HG02798 (cell line): ENCODE measurements around the gene PCCA.

Experiments used
- ATAC-seq: cut with Tn5 transposase; IDR thresholded peaks from one replicate; pipeline ENCODE4 v1.9.1; 2021; ENCODE audit warnings: mild to moderate bottlenecking; ENCODE audit not compliant: unreplicated experiment, poor library complexity

The PCCA gene

DNA sequence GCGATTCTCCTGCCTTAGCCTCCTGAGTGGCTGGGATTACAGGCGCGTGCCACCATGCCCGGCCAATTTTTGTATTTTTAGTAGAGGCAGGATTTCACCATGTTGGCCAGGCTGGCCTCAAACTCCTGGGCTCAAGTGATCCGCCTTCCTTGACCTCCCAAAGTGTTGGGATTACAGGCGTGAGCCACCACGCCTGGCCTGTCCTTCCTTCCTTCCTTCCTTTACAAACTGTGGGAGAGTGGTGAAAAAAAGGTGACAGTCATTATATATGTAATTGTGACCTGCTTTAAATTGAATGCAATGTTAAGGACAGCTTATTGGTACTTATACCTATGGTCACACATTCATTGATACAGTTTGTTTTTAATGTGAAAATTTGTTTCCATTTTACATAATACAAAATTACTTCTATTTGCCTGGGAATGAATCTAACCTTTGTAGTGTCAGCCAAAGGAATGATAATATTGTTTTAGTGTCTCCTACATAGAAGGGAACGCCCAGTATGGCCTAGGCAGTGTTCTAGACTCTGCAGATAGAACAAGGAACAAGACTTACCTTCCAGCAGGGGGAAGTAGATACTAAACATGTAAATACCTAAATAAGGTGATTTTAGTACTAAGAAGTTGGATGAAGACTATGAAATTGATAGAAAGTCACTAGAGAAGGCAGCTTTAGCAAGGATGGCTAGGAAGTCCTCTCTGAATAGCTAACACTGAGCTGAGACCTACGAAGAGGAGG, 353.4 kb downstream of the PCCA start:
- ATAC-seq: no peak

DNA sequence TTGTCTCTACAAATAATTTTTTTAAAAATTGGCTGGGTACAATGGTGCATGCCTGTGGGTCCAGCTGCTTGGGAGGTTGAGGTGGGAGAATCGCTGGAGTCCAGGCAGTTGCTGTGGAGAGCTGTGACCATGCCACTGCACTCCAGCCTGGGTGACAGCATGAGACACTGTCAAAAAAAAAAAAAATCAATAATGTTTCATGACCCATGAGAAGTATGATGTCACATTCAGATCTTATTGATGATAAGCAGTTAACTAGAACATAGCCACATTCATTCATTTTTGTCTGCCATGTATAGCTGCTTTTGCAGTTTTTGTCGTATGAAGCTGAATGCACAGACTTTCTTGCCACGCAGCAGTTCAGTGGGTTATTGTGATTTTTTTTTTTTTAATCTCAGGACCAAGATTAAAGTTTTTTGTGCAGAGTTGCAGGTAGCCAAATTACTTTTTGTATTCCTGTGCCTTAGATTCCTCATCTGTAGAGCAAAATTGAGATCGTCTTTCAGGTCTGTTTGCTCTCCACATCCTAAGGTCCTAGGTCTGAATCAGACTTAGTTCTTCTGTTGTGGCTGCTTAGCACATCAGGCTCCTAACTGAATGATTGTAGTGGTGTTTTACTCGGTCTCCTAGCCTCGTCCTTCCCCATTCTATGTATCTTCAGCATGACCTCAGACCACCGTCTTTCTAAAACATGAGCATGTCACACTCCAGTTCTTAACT, 354.5 kb downstream of the PCCA start:
- no peak for ATAC-seq

DNA sequence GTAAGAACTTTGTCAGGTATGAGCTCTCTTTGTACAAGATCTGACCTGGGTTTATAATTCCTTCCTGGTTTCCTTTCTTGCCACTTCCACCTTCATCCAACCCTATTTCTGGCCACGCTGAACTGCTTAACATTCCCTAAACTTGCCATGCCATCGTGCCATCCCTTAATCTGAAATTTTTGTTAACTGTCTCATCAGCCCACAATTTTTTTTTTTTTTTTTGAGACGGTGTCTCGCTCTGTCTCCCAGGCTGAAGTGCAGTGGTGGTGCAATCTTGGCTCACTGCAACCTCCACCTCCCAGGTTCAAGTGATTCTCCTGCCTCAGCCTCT, 355.1 kb downstream of the PCCA start:
- ATAC-seq: no peak

DNA sequence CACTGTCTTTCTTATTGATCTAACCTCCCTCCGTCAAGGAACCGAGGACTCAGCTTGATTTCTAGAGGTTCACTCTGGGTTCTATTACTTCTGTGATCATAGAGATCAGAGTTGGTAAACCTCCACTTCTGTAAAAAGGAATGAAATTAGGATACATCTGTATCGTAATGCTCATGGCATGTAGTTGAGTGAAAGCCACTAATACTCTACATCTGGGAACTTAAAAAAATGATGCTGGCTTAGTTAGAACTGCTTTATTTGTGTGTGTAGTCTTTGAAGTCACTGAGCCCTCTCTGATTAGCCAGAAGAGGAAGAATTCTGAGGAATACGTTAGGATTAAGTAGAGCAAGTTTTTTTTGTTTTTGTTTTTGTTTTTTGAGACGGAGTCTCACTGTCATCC, 358.9 kb downstream of the PCCA start:
- no peak for ATAC-seq

DNA sequence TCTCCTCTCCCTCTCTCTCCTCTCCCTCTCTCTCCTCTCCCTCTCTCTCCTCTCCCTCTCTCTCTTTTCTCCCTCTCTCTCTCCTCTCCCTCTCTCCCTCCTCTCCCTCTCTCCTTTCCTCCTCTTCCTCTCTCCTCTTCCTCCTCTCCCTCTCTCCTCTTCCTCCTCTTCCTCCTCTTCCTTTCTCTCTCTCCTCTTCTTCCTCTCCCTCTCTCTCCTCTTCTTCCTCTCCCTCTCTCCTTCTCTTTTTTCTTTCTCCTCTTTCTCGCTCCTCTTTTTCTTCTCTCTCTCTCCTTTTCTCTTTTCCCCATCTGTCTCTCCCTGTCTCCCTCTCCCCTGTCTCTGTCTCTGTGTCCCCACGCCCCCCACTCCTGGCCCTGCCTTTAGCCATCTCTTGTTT, 363.0 kb downstream of the PCCA start:
- ATAC-seq: no peak

DNA sequence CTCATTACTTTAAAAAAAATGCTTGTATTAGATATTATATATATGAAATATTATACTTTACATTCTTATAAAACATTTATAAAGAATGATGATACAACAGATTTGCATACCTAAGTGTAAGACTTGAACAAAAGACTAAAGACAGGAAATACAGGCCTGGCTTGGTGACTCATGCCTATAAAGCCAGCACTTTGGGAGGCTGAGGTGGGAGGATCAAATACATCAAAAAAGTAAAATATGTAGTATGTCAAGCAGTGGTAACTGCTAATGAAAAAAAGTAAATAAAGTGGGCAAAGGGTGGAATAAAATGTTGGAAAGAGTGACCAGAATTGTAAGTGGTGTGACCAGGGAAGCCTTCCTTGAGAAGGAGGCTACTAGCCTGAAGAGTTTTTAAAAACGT, 366.0 kb downstream of the PCCA start:
- no peak for ATAC-seq

DNA sequence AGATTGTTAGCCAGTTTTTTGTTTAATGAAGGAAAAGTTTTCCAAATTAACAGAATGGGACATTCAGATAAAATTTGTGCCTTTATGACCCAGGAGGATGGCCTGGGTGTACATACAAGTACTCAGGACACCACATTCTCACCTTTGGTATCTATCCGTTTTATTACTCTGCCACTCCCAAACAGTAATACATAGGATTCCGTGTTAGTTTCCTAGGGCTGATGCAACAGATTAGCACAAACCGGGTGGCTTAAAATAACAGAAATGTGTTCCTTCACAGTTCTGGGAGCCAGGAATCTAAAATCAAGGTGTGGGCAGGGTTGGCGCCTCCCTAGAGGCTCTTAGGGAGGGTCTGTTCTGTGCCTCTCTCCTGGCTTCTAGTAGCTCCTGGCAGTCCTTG, 369.8 kb downstream of the PCCA start:
- no peak for ATAC-seq

DNA sequence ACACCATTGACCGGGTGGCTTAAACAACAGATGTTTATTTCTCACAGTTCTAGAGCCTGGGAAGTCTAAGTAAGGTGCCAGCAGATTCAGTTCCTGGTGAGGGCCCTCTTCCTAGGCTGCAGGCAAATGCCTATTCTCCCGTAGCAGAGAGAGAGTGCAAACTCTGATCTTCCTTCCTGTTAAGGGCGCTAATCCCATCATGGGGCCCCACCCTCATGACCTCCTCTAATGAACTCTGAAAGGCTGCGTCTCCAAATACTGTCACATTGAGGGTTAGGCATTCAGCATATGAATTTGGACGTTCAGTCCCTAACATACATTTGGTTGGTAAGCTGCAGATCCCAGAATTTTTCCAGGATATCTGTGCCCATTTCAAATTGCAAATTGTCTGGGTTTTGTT, 370.9 kb downstream of the PCCA start:
- no peak for ATAC-seq

DNA sequence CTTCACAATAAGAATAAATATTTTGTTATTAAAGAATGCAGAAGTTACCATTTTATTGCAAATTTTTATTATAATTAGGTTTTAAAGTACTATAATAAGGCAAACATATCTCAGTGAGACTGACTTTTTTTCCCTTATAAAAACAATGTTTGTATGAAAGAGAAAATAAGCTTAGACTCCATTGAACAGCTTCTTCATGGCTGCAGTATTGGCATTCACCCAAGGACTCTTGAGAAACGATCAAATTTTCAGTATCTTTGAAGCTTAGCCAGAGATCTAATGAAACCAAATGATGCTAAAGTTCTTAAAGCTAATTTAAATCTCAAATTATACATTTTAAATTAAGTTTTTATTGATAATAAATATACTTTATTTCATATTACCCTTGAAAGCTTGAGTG, 371.4 kb downstream of the PCCA start:
- no peak for ATAC-seq

DNA sequence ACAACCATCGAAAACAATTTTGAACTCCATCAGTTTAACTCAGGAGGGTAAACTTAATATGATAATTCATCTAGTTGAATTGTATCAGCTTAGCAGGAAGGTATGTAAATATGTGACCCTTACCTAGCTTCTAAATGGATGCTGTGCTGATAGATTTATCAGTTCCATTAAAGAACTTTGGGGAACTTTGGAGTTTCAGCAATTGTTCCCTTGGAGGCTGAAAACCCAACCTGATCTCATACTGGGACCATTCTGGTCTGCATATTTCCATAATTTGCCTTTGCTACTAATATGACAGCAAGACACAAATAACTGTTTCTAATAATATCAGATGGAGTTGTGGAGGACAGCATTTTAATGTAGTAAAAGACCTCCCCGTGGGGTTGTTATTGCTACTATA, 371.9 kb downstream of the PCCA start:
- no peak for ATAC-seq

DNA sequence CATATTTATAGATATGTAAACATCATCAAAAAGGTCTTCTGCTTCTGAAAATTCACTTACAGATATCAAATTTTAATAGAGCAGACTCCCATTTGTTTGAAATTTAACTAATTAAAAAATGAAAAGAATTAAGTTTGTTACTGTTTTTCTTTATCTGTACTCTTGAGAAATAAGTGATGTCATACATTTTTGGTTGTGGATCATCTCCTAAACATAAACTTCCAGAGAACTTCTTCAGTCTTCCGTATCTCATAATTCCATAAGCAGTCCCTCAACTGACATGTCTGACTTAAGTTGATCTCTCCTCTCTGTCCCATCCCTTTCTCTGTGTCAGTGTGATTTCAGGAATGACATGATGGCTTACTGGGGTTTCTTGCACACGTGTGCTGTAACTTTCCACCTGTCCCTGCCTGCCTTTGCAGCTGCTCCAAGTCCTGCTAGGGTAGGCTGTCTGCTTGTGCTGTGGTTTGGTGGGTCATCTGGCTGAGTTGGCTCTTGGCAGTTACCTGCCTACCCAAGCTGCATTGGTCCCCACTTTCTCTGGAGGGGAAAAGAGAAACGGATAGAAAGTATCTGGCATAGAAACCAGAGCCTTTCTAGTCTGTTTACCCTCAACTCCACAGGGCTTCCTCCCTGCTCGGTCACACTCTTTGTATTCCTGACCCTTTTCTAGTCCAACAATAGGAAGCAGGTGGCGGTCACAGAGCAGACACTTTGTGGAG, 372.6 kb downstream of the PCCA start:
- no peak for ATAC-seq

DNA sequence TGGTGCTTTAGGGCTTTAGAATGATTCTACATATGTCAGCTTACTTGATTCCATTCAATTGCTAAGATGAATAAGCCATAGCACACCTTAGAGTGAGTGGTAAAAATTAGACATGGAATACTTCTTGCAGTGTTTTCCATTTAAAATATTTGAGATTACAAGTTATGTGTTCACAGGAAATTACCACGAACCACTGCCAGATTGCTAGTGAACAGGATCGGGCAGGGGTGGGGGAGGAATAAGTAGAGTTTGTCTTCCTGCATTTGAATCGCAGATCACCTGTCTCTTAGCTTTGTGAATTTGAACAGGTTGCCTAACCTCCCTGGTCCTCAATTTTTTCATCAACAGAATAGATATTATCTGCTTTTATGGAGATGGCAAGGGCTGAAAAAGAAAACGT, 375.1 kb downstream of the PCCA start:
- ATAC-seq: no peak

DNA sequence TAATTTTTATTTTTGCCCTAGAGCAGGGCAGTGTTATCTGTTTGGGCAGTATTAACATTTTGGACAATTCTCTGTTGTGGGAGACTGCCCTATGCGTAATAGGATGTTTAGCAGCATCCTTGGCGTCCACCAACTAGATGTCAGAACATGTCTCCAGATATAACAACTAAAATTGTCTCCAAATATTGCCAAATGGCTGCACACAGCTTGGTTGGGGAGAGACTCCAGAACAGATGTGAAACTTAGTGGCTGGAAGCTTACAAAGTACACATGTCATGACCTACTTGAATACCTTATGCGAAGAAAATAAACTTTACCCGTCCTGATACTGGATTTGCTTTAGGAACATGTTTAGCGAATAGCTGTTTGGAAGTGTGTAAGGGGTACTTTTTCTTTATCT, 376.7 kb downstream of the PCCA start:
- no peak for ATAC-seq

DNA sequence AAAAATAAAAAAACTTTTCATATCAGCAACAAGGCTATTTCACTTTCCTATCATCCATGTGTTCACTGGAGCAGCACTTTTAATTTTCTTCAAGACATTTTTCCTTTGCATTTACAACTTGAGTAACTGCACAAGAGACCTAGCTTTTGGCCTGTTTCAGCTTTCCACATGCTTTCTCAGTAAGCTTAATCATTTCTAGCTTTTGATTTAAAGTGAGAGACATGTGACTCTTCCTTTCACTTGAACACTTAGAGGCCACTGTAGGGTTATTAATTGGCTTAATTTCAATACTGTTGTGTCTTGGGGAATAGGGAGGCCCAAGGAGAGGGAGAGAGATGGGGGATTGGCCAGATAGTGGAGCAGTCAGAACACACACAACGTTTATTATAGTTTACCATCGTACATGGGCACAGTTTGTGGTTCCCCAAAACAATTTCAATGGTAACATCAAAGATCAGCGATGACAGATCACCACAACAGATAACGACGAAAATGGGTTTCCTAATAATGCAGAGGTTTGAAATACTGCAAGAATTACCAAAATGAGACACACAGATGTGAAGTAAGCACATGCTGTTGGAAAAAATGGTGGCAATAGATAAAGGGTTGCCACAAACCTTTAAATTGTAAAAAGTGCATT, 382.1 kb downstream of the PCCA start:
- ATAC-seq: no peak

DNA sequence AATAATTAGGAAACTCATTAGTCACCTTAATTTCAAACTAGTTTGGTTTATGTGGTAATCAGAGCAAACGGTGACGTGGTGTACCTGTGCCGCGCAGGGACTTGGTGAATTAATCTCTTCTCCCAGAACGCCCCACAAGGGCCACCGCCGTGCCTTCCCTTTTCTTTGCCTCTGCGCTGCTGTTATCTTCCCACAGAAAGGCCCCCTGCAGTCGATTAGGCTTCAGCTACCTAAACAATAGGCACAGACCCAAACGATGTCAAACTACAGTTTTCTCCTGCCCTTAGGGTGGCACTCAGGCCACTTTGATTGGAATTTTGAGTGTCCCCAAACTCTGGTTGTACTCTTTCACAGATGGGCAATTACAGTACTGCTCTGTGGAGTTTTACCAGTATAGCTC, 384.2 kb downstream of the PCCA start:
- no peak for ATAC-seq

DNA sequence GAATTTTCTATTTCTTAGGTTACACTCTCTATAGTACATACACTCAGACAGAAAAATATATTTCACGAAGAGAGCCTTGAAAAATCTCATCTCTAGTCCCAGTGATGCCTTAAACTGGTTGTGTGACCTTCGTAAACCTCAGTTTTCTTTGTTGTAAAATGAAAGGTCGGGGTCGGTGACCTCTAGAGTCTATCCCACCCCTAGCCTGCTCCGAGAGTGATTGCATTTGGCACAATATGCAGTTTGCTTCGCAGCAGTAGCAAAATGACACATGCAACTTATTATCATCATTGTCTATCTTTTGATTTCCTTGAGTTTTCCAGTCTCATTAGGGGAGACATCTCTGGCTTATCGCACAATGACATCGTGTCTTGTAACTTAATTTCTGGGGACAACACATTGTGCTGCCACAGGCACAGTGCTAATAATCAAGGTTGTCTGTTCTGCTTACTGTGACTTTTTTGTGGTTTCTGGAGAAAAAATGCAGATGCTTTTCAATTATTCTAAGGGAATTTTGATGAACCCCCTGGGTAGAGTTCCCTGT, 384.7 kb downstream of the PCCA start:
- no peak for ATAC-seq

DNA sequence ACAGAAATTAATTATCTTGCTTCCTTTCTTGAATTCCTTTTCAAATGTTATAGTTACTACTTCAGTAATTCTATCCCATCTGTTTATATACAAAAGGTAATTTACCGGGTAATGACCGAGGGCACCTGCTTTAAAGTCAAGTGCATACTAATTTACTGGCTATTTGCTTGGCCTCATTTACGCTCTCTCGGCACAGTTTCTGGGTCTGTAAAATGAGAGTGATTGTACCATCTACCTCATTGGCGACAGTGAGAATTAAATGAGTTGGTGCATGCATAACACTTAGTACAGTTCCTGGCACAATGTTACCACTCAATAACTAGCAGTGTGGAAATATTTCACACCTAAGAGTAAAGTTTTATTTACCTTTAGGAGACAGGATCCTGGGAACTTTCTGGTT, 388.1 kb downstream of the PCCA start:
- ATAC-seq: no peak

DNA sequence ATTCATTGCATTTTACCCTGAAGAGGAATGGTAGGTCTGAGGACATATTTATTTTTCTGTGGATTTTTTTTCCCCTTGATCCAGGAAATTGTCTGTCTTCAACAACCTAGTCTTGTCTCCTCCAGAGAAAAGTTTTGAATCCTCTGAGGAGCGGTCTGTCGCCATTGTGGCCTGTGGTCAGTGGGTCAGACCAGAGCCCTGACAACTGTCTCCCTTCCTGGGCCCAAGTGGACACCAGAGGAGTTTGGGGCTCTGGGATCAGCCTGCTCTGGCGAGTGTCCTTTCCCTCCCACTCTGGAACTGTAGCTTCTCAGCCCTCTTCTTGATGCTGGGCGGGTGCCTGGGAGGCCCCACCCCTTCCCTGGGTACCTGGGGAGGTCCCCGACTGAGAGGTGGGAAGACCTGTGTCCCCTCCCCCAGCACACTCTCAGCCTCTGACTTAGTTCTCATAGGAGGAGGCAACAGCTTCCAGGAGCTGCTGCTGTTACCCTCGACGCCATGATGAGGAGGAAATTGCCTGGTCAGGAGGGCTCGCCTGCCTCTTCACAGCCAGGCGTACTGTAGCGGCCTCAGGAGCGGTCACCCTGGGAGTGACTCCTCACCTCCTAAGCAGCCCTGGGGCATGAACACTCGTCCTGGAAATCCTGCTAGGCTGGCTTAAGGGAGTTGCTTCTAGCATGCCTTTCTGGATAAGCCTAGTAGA, 389.4 kb downstream of the PCCA start:
- no peak for ATAC-seq

DNA sequence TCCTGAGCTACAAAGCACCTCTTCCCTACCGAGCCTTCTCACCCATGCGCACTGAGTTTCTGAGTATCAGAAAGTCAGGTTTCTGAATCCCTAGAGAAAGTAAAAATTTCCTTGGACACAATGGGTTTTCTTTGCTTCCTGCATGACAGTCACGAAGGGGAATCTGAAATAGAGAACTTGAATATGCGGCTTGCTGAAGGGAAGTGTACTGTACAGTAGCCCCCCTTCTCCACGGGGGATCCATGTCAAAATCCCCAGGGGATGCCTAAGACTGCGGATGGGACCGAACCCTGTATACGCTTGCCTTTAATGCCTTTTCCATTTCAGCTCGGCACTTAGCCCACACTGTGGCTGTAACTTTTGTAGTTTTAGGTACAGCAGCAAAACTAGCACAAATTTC, 391.8 kb downstream of the PCCA start:
- no peak for ATAC-seq

DNA sequence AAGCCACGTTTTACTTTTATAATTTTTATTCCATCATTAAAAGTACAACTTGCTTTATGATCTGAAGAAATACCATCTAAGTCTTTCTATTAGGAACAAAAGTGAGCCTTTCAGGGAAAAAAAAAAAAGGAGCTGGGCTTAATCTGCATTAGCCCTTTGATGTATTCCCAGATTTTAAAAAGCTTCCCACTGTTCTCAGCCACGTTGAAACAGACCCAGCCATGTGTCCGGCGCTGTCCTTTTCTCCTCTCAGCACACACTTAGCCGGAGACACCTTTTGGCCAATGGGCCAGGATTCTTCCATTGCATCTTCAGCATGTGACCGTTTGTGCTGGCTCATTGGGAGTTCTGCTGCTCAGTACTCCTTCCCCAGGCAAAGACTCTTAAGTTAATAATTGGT, 394.2 kb downstream of the PCCA start:
- no peak for ATAC-seq
